GM23338 (cell line): ENCODE results near the gene KAT6B. TPM values are rescaled to one million over a fixed set of nuclear protein-coding genes. Genes with fewer than 3 reads are reported as not detected.

Experiments
- ATAC-seq: fragments of 200-7000 bp; cut with Tn5 transposase; 3 replicates; pipeline ENCODE4 v1.9.1; 2020
- DNase-seq: peaks from one replicate; pipeline ENCODE4 v3.0.0-alpha.2; 2015; ENCODE audit warnings: low spot score
- H2AFZ ChIP-seq: fragments of 200-600 bp; sonication (generic); 2 replicates; pipeline ENCODE4 v1.8.0; 2016; ENCODE audit warnings: antibody characterized with exemption, mild to moderate bottlenecking, moderate library complexity
- H3F3A ChIP-seq: fragments of 200-600 bp; sonication (generic); replicated peaks from 2 replicates; pipeline ENCODE4 v1.8.0; 2017; ENCODE audit warnings: antibody characterized with exemption, mixed run types, low read depth
- H3K27ac ChIP-seq: fragments of 200-600 bp; sonication (generic); 2 replicates; pipeline ENCODE4 v1.6.1; 2016; ENCODE audit warnings: low read depth
- H3K27me3 ChIP-seq: fragments of 200-600 bp; sonication (generic); 2 replicates; pipeline ENCODE4 v1.8.0; 2016; ENCODE audit warnings: mild to moderate bottlenecking, mixed run types, moderate library complexity; ENCODE audit not compliant: insufficient read depth
- H3K36me3 ChIP-seq: fragments of 200-600 bp; sonication (generic); 2 replicates; pipeline ENCODE4 v1.8.0; 2016; ENCODE audit warnings: mild to moderate bottlenecking; ENCODE audit not compliant: insufficient read depth
- H3K4me1 ChIP-seq: fragments of 200-600 bp; sonication (generic); 2 replicates; pipeline ENCODE4 v1.8.0; 2016; ENCODE audit warnings: mild to moderate bottlenecking, moderate library complexity; ENCODE audit not compliant: insufficient read depth
- H3K4me2 ChIP-seq: fragments of 200-600 bp; sonication (generic); 2 replicates; pipeline ENCODE4 v1.7.1; 2017; ENCODE audit warnings: mixed run types
- H3K4me3 ChIP-seq: fragments of 200-600 bp; sonication (generic); 2 replicates; pipeline ENCODE4 v1.6.1; 2016; ENCODE audit warnings: mixed run types
- H3K79me2 ChIP-seq: fragments of 200-600 bp; sonication (generic); replicated peaks from 2 replicates; pipeline ENCODE4 v1.8.0; 2017; ENCODE audit warnings: mild to moderate bottlenecking; ENCODE audit not compliant: insufficient read depth
- H3K9me2 ChIP-seq: fragments of 200-600 bp; sonication (generic); 2 replicates; pipeline ENCODE4 v1.8.0; 2017; ENCODE audit not compliant: insufficient read depth
- H4K20me1 ChIP-seq: fragments of 200-600 bp; sonication (generic); replicated peaks from 2 replicates; pipeline ENCODE4 v1.8.0; 2017; ENCODE audit warnings: mild to moderate bottlenecking; ENCODE audit not compliant: insufficient read depth
- H3K27ac Mint-ChIP-seq: 2 replicates; pipeline ENCODE4 v1.8.0; 2020; ENCODE audit warnings: inconsistent platforms, mild to moderate bottlenecking, moderate library complexity, mixed read lengths
- H3K27me3 Mint-ChIP-seq: 3 replicates; pipeline ENCODE4 v1.8.0; 2022; ENCODE audit warnings: low read depth, mild to moderate bottlenecking, moderate library complexity, mixed read lengths, inconsistent platforms; ENCODE audit not compliant: insufficient read depth, poor library complexity
- H3K36me3 Mint-ChIP-seq: 3 replicates; pipeline ENCODE4 v1.8.0; 2021; ENCODE audit warnings: low read depth, mild to moderate bottlenecking, inconsistent platforms, moderate library complexity, mixed read lengths
- H3K4me1 Mint-ChIP-seq: 3 replicates; pipeline ENCODE4 v1.8.0; 2020; ENCODE audit warnings: mild to moderate bottlenecking, inconsistent platforms, mixed read lengths
- H3K4me3 Mint-ChIP-seq: 3 replicates; pipeline ENCODE4 v1.8.0; 2021; ENCODE audit warnings: moderate library complexity, mild to moderate bottlenecking, inconsistent platforms, mixed read lengths
- H3K9me3 Mint-ChIP-seq: 3 replicates; pipeline ENCODE4 v1.8.0; 2020; ENCODE audit warnings: moderate library complexity, mild to moderate bottlenecking, inconsistent platforms, mixed read lengths
- CREB1 ChIP-seq: fragments of 250-450 bp; sonication (Bioruptor Pico); IDR thresholded peaks from 2 replicates; pipeline ENCODE4 v1.5.0; 2020; ENCODE audit warnings: low read depth, mild to moderate bottlenecking, moderate library complexity
- ETS1 ChIP-seq: IDR thresholded peaks from 2 replicates; pipeline ENCODE4 v1.6.1; 2016; ENCODE audit warnings: antibody characterized with exemption
- EZH2 ChIP-seq: fragments of 200-600 bp; sonication (generic); IDR thresholded peaks from one replicate; pipeline ENCODE4 v1.8.0; 2017; ENCODE audit warnings: antibody characterized with exemption, mild to moderate bottlenecking, low read depth; ENCODE audit not compliant: unreplicated experiment
- EZH2phosphoT487 ChIP-seq: fragments of 200-600 bp; sonication (generic); IDR thresholded peaks from one replicate; pipeline ENCODE4 v1.8.1; 2018; ENCODE audit warnings: antibody characterized with exemption; ENCODE audit not compliant: unreplicated experiment
- JUNB ChIP-seq: IDR thresholded peaks from one replicate; pipeline ENCODE4 v1.6.1; 2016; ENCODE audit warnings: antibody characterized with exemption; ENCODE audit not compliant: unreplicated experiment
- NANOG ChIP-seq: IDR thresholded peaks from 2 replicates; pipeline ENCODE4 v1.6.1; 2016; ENCODE audit warnings: antibody characterized with exemption, borderline replicate concordance
- POLR2AphosphoS5 ChIP-seq: IDR thresholded peaks from 2 replicates; pipeline ENCODE4 v1.6.1; 2016; ENCODE audit warnings: antibody characterized with exemption, low read depth
- REST ChIP-seq: IDR thresholded peaks from one replicate; pipeline ENCODE4 v1.6.1; 2018; ENCODE audit warnings: antibody characterized with exemption; ENCODE audit not compliant: unreplicated experiment
- STAT1 ChIP-seq: IDR thresholded peaks from one replicate; pipeline ENCODE4 v1.6.1; 2016; ENCODE audit warnings: antibody characterized with exemption; ENCODE audit not compliant: unreplicated experiment
- ZNF114 ChIP-seq: fragments of 250-450 bp; sonication (Bioruptor Pico); IDR thresholded peaks from 2 replicates; pipeline ENCODE4 v1.5.0; 2020; ENCODE audit warnings: mild to moderate bottlenecking, moderate library complexity
- ZNF331 ChIP-seq: fragments of 250-450 bp; sonication (Bioruptor Pico); IDR thresholded peaks from 2 replicates; pipeline ENCODE4 v1.5.0; 2020; ENCODE audit warnings: low read depth, mild to moderate bottlenecking, moderate library complexity
- polyA plus RNA-seq: library from polyadenylated mRNA; unstranded; fragments of >200 nt; fragmentation: Nextera tagmentation; extraction: Ambion mirVana; gene quantifications from 2 replicates; pipeline ENCODE4 v1.2.1, GENCODE V29; 2016
- total RNA-seq: library from RNA; depleted of rRNA; stranded (reverse); fragments of >200 nt; shearing (Covaris generic); gene quantifications from 2 replicates; pipeline ENCODE4 v1.2.3, GENCODE V29; 2014
- TF ChIP-seq, protein P1 (sequence below): fragments of 250-450 bp; sonication (Bioruptor Pico); IDR thresholded peaks from 2 replicates; pipeline ENCODE4 v1.5.0; 2020; ENCODE audit warnings: mild to moderate bottlenecking, moderate library complexity
- TF ChIP-seq, protein P2 (sequence below), 2 experiments: fragments of 200-600 bp in 1 of 2; sonication (generic) in 1 of 2; conservative IDR thresholded peaks; 2 replicates each; pipeline versions ENCODE4 v1.5.1 to v1.6.1; 2016 to 2017; ENCODE audit warnings: antibody characterized with exemption in 2 of 2, low read depth in 2 of 2, mild to moderate bottlenecking in 2 of 2, moderate library complexity in 1 of 2

Gene KAT6B
- total and polyA plus RNA-seq, 2 experiments from 2014 or later, result 21.3 to 31.4 TPM

DNA sequence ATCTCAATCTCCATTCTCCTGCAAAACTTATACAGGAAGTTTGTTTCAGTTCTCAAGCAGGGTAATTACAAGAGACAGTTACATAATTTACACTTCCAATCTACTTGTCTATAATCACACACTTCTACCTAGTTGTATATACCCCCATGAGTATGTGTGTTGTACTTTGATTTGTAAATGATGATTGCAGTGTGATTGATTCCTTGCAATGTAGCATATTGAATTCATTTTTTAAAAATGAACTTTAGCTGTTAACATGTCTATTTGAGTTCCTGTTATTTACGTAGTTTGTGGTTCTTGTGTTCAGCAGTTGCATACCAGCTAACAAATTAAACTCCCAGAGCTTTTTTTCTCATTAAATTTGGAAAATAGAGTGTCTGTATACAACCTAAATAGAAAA, 182.6 kb downstream of the KAT6B start:
- no peaks in the 10 kb centered on the region for H3F3A ChIP-seq
- no peak for TF ChIP-seq EZH2
- TF ChIP-seq, protein P1, sequence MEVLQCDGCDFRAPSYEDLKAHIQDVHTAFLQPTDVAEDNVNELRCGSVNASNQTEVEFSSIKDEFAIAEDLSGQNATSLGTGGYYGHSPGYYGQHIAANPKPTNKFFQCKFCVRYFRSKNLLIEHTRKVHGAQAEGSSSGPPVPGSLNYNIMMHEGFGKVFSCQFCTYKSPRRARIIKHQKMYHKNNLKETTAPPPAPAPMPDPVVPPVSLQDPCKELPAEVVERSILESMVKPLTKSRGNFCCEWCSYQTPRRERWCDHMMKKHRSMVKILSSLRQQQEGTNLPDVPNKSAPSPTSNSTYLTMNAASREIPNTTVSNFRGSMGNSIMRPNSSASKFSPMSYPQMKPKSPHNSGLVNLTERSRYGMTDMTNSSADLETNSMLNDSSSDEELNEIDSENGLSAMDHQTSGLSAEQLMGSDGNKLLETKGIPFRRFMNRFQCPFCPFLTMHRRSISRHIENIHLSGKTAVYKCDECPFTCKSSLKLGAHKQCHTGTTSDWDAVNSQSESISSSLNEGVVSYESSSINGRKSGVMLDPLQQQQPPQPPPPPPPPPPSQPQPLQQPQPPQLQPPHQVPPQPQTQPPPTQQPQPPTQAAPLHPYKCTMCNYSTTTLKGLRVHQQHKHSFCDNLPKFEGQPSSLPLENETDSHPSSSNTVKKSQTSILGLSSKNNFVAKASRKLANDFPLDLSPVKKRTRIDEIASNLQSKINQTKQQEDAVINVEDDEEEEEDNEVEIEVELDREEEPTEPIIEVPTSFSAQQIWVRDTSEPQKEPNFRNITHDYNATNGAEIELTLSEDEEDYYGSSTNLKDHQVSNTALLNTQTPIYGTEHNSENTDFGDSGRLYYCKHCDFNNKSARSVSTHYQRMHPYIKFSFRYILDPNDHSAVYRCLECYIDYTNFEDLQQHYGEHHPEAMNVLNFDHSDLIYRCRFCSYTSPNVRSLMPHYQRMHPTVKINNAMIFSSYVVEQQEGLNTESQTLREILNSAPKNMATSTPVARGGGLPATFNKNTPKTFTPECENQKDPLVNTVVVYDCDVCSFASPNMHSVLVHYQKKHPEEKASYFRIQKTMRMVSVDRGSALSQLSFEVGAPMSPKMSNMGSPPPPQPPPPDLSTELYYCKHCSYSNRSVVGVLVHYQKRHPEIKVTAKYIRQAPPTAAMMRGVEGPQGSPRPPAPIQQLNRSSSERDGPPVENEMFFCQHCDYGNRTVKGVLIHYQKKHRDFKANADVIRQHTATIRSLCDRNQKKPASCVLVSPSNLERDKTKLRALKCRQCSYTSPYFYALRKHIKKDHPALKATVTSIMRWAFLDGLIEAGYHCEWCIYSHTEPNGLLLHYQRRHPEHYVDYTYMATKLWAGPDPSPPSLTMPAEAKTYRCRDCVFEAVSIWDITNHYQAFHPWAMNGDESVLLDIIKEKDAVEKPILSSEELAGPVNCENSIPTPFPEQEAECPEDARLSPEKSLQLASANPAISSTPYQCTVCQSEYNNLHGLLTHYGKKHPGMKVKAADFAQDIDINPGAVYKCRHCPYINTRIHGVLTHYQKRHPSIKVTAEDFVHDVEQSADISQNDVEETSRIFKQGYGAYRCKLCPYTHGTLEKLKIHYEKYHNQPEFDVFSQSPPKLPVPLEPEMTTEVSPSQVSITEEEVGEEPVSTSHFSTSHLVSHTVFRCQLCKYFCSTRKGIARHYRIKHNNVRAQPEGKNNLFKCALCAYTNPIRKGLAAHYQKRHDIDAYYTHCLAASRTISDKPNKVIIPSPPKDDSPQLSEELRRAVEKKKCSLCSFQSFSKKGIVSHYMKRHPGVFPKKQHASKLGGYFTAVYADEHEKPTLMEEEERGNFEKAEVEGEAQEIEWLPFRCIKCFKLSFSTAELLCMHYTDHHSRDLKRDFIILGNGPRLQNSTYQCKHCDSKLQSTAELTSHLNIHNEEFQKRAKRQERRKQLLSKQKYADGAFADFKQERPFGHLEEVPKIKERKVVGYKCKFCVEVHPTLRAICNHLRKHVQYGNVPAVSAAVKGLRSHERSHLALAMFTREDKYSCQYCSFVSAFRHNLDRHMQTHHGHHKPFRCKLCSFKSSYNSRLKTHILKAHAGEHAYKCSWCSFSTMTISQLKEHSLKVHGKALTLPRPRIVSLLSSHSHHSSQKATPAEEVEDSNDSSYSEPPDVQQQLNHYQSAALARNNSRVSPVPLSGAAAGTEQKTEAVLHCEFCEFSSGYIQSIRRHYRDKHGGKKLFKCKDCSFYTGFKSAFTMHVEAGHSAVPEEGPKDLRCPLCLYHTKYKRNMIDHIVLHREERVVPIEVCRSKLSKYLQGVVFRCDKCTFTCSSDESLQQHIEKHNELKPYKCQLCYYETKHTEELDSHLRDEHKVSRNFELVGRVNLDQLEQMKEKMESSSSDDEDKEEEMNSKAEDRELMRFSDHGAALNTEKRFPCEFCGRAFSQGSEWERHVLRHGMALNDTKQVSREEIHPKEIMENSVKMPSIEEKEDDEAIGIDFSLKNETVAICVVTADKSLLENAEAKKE (CRISPR knock-in tag), result no peak
- no peak for TF ChIP-seq REST
- no peak for TF ChIP-seq ETS1
- no peak for TF ChIP-seq JUNB
- TF ChIP-seq NANOG, result no peak
- TF ChIP-seq CREB1, result no peak
- no peak for TF ChIP-seq ZNF331 (CRISPR knock-in tag)
- no peak for TF ChIP-seq STAT1
- no peak for TF ChIP-seq EZH2phosphoT487
- no peak for TF ChIP-seq ZNF114 (CRISPR knock-in tag)
- TF ChIP-seq, protein P2, sequence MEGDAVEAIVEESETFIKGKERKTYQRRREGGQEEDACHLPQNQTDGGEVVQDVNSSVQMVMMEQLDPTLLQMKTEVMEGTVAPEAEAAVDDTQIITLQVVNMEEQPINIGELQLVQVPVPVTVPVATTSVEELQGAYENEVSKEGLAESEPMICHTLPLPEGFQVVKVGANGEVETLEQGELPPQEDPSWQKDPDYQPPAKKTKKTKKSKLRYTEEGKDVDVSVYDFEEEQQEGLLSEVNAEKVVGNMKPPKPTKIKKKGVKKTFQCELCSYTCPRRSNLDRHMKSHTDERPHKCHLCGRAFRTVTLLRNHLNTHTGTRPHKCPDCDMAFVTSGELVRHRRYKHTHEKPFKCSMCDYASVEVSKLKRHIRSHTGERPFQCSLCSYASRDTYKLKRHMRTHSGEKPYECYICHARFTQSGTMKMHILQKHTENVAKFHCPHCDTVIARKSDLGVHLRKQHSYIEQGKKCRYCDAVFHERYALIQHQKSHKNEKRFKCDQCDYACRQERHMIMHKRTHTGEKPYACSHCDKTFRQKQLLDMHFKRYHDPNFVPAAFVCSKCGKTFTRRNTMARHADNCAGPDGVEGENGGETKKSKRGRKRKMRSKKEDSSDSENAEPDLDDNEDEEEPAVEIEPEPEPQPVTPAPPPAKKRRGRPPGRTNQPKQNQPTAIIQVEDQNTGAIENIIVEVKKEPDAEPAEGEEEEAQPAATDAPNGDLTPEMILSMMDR (conservative IDR thresholded peaks at IDR 0.05; ENCODE audit: low read depth in 2 of 2), result no peak
- TF ChIP-seq POLR2AphosphoS5, result no peak
- no peak overlapping the region for H3K27ac Mint-ChIP-seq
- no peaks in the 10 kb centered on the region for H3K9me3 Mint-ChIP-seq
- no peaks in the 10 kb centered on the region for H3K36me3 ChIP-seq
- H3K4me3 Mint-ChIP-seq, result no peak overlapping the region
- no peak overlapping the region for H3K4me2 ChIP-seq
- H3K79me2 ChIP-seq, result no peaks in the 10 kb centered on the region
- no peaks in the 10 kb centered on the region for H3K27me3 ChIP-seq
- H3K36me3 Mint-ChIP-seq, result no peaks in the 10 kb centered on the region
- no peak overlapping the region for H3K27ac ChIP-seq
- H3K4me1 Mint-ChIP-seq, result no peaks in the 10 kb centered on the region; the same call in 2 of the 3 replicates
- H4K20me1 ChIP-seq, result no peaks in the 10 kb centered on the region
- H3K9me2 ChIP-seq, result no peaks in the 10 kb centered on the region
- H3K4me3 ChIP-seq, result no peak overlapping the region
- ATAC-seq, result no peak
- H3K4me1 ChIP-seq, result no peaks in the 10 kb centered on the region
- no peak overlapping the region for H2AFZ ChIP-seq
- H3K27me3 Mint-ChIP-seq, result no peaks in the 10 kb centered on the region
- no peak for DNase-seq
